Choroid plexus epithelial cell (primary cell): ENCODE measurements around the gene EXD3.
"Not testable (repeated sequence)": the region's sequence is repeated elsewhere in the genome, so short reads cannot be mapped to it uniquely, and the experiment has no call there.

Source experiments
- DNase-seq: peaks from one replicate; pipeline ENCODE4 v3.0.0-alpha.2; 2010; ENCODE audit warnings: low read depth
- H3K4me3 ChIP-seq: 2 replicates; pipeline ENCODE4 v1.5.1; 2011; ENCODE audit warnings: low read depth, mild to moderate bottlenecking, control low read depth, low read length, moderate library complexity
- CTCF ChIP-seq: conservative IDR thresholded peaks from 2 replicates; pipeline ENCODE4 v1.5.1; 2011; ENCODE audit warnings: low read depth, mild to moderate bottlenecking, control low read depth, inconsistent platforms, low read length, moderate library complexity

The EXD3 gene

GRCh38 chr9:137390553-137391410 is 32.2 kb downstream of the EXD3 start:
- DNase-seq, result no peak
- no peak for TF ChIP-seq CTCF
- H3K4me3 ChIP-seq, result no peak overlapping the region

- no peak for DNase-seq
- no peak for TF ChIP-seq CTCF
- no peak overlapping the region for H3K4me3 ChIP-seq
Observed at GRCh38 chr9:137389428-137389746, 33.6 kb downstream of the EXD3 start.

DNA sequence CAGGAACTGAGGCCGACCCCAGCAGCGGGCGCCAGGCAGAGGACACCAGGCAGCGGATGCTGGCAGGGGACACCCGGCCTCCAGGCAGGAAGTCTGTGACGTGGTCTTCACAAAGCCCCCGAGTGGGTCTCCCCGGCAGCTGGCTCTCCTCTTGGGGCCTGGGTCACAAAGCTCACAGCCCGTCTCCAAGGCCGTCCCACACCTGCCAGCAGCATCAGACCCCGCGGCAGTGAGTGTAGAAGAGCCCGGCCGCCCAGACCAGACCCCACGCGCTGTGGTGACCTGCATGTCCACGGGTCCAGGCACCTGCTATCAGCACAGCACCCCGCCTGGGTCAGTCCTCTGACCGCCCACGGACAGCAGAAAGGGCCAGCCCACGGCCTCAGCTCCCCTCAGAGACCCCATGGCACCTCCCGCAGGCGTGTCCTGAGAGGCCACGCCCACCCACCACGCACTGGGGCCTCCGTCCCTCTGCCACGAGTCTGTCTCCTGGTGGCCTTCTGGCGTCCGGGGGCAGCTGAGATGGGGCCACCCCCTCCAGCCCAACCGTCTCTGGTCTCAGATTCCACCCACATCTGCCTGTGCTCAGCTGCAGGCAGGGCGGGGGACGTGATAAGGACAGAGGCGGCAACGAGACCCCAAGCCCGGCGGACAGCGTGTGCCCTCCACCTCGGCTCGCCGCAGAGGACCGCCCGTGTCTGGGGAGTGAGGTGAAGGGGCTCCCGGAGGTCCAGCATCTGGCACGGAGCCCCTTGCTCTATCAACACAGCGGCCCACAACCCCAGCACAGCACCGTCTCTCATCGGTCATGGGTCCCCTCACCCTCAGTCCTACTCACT is 34.2 kb downstream of the EXD3 start:
- H3K4me3 ChIP-seq, result no peak overlapping the region
- DNase-seq, result no peak
- no peak for TF ChIP-seq CTCF

GRCh38 chr9:137387891-137388560 is 34.9 kb downstream of the EXD3 start:
- no peak for DNase-seq
- no peak for TF ChIP-seq CTCF
- H3K4me3 ChIP-seq, result no peak overlapping the region

- no peak overlapping the region for H3K4me3 ChIP-seq
- DNase-seq, result peak; percentile 42
- TF ChIP-seq CTCF, result no peak
Observed at GRCh38 chr9:137387114-137387890, 35.7 kb downstream of the EXD3 start.

DNA sequence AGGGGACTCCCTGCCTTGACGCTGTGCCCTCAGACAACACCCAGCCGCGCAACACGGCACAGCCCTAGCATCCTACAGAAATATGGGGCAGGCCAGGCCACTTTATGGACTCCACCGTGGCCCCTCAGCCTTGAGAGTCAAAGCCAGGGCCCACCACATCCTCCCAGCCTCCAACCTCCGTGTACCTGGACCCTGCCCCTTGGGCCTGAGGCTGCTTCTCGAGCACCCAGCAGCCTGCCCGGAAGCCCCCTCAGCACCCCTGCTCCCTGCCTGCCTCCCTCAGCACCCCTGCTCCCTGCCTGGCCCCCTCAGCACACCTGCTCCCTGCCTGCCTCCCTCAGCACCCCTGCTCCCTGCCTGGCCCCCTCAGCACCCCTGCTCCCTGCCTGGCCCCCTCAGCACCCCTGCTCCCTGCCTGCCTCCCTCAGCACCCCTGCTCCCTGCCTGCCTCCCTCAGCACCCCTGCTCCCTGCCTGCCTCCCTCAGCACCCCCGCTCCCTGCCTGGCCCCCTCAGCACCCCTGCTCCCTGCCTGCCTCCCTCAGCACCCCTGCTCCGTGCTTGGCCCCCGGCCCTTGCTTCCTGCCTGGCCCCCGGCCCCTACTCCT is 36.4 kb downstream of the EXD3 start:
- H3K4me3 ChIP-seq, DNase-seq: not testable (repeated sequence)
